ENCODE data around the gene CLDN12.

The CLDN12 gene

GRCh38 chr7:90403174-90404113 lies at the start of gene CLDN12:
CLDN12 (plus strand) TSS chr7:90403461; CDS start chr7:90412677, 9,216 bp downstream.
- DNase-seq = peak; percentile 74

- DNase-seq = no peak
These were observed 19.8 kb upstream of the CLDN12 start for GRCh38 chr7:90383422-90383821.

GRCh38 chr7:90383861-90384260 lies 19.4 kb upstream of the CLDN12 start:
- DNase-seq = no peak

GRCh38 chr7:90384433-90384832 lies 18.8 kb upstream of the CLDN12 start:
- DNase-seq = no peak

GRCh38 chr7:90387470-90388240 lies 15.6 kb upstream of the CLDN12 start:
- no peak for DNase-seq

- no peak for DNase-seq
These were observed 12.3 kb upstream of the CLDN12 start for GRCh38 chr7:90390926-90391325.

- DNase-seq = no peak
These were observed 11.8 kb upstream of the CLDN12 start for GRCh38 chr7:90391488-90391887.

- DNase-seq = no peak
These were observed 6.8 kb upstream of the CLDN12 start for GRCh38 chr7:90396420-90396819.

- no peak for DNase-seq
These were observed 1.3 kb upstream of the CLDN12 start for GRCh38 chr7:90401989-90402388.

- DNase-seq = no peak
These were observed 482 bp upstream of the CLDN12 start for GRCh38 chr7:90402785-90403173.

- DNase-seq = no peak
These were observed 1.5 kb downstream of the CLDN12 start for GRCh38 chr7:90404777-90405176.

- no peak for DNase-seq
These were observed 4.2 kb downstream of the CLDN12 start for GRCh38 chr7:90407484-90407821.

GRCh38 chr7:90408142-90408541 lies 4.9 kb downstream of the CLDN12 start:
- no peak for DNase-seq

GRCh38 chr7:90409667-90410066 lies 6.4 kb downstream of the CLDN12 start:
- no peak for DNase-seq

- no peak for DNase-seq
These were observed 8.2 kb downstream of the CLDN12 start for GRCh38 chr7:90411510-90411909.

GRCh38 chr7:90412458-90413184 lies 9.4 kb downstream of the CLDN12 start:
- peak; percentile 4 for DNase-seq

- no peak for DNase-seq
These were observed 9.9 kb downstream of the CLDN12 start for GRCh38 chr7:90413185-90413528.

GRCh38 chr7:90421651-90422050 lies 18.4 kb downstream of the CLDN12 start:
- DNase-seq = no peak

- no peak for DNase-seq
These were observed 21.5 kb downstream of the CLDN12 start for GRCh38 chr7:90424720-90425119.

- DNase-seq = no peak
These were observed 22.1 kb downstream of the CLDN12 start for GRCh38 chr7:90425376-90425775.

GRCh38 chr7:90430614-90431460 lies 27.6 kb downstream of the CLDN12 start:
- DNase-seq = no peak

GRCh38 chr7:90432752-90433151 lies 29.5 kb downstream of the CLDN12 start:
- DNase-seq = no peak

- no peak for DNase-seq
These were observed 30.0 kb downstream of the CLDN12 start for GRCh38 chr7:90433221-90433620.
